ENCODE results near the gene PDE5A.
"Not testable (repeated sequence)": the region's sequence is repeated elsewhere in the genome, so short reads cannot be mapped to it uniquely, and the experiment has no call there.

The PDE5A gene

DNA sequence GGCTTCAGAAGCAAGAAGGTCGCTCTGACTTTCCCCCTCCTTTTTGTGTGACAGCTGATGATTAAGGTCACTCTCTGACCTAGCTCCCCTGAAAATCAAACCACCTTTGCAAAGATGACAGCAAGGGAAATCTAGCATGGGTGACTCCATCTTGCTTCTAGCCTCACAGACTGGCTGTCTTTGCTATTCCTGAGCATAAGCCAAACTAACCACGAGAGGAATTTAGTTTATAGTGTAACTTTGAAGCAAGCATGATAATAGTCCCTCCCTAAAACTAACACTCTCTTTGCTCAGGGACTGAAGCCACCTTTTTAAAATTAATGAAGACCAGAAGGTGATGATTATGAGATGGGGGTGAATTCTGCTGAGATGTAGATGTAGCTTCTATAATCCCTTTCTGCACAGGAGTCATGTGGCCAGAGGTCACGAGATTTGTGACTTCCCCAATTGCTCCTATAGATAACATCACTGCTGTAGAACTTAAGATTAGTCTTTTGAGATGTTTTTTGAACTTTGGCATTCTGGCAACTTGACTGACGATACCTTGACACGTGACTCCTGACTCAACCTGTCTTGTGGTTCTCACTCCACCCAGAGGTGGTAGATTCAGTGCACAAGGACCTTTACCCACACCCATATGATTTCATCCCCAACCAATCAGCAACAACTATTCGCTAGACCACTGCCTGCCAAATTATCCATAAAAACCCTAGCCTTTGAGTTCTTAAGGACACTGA is 14.9 kb upstream of the PDE5A start:
- no peak for DNase-seq

DNA sequence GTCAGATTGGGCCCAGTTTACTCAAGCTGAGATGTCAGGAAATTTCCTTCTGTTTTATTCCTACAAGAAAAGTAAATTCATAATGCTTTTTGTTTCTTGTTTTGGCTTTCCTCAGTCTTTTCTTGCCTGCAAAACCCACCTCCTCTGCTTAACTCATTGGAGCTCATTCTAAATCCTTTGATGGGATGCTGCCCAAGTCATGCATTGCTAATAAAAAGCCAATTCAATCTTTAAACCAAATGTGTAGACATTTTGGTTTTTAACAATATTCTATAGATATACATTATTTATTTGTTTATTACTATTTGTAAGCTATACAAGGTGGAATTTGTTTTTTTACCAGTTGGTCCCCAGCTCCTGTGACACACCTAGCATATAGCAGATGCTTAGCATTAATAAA is 13.2 kb upstream of the PDE5A start:
- DNase-seq = no peak

DNA sequence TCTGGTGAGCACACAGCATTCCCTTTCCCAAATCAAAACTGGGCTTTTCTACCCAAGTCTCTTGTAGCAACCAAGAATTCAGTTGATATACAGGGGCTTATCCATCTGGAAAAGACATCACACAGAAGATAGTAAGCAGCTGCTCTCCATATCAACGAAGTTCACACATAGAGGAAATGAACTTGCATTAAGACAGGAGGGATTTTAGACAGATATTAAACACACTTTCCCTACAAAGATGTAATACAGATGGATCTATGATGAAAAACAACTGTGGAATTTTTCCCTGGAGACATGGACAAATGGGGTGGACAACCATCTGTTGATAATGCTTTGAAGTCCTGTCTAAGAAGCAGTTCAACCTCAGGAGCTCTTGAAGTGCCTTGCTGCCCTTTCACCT is 9.8 kb upstream of the PDE5A start:
- DNase-seq = no peak

DNA sequence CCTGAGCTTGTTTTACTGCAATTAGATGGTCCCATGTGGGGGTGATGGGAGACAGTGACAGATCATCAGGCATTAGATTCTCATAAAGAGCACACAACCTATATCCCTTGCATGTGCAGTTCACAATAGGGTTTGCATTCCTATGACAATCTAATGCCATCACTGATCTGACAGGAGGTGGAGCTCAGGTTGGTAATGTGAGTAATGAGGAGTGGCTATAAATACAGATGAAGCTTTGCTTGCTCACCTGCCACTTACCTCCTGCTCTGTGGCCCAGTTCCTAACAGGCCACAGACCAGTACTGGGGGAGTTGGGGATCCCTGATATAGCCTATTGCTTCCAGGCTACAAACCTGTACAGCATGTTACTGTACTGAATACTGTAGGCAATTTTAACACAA is 8.2 kb upstream of the PDE5A start:
- not testable (repeated sequence) for DNase-seq

DNA sequence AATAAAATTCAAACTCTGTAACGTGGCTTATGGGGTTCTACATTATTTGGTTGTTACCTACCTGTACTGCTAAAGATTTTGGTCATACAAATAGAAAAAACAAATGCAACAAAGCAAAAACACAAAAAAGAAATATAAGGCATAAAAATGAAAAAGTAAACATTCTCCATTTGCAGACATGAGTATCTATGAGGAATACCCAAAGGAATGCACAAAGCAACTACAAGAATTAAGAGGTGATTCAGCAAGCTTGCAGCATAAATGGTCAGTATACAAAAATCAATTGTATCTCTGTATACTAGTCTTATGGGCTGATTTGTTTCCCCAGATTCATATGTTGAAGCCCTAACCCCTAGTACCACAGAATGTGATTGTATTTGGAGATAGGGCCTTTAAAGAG is 3.6 kb upstream of the PDE5A start:
- DNase-seq = no peak

DNA sequence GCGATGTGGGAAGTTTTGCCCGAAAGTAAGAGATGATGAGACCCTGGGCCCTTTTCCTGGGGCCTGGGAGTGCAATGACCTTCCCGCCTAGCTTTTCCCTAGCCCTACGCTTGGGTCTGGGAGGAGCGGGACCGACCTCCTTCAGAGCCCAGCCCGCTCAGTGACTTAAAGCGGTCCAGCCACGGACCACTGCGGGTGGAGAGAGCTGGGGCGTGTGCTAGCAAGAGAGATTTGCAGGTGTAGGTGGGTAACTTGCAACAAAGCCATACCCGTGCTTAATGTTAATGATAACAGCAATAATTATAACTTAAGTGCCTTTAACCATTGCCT is 503 bp upstream of the PDE5A start:
- DNase-seq = peak in 1 of 2 experiments; percentile 42

DNA sequence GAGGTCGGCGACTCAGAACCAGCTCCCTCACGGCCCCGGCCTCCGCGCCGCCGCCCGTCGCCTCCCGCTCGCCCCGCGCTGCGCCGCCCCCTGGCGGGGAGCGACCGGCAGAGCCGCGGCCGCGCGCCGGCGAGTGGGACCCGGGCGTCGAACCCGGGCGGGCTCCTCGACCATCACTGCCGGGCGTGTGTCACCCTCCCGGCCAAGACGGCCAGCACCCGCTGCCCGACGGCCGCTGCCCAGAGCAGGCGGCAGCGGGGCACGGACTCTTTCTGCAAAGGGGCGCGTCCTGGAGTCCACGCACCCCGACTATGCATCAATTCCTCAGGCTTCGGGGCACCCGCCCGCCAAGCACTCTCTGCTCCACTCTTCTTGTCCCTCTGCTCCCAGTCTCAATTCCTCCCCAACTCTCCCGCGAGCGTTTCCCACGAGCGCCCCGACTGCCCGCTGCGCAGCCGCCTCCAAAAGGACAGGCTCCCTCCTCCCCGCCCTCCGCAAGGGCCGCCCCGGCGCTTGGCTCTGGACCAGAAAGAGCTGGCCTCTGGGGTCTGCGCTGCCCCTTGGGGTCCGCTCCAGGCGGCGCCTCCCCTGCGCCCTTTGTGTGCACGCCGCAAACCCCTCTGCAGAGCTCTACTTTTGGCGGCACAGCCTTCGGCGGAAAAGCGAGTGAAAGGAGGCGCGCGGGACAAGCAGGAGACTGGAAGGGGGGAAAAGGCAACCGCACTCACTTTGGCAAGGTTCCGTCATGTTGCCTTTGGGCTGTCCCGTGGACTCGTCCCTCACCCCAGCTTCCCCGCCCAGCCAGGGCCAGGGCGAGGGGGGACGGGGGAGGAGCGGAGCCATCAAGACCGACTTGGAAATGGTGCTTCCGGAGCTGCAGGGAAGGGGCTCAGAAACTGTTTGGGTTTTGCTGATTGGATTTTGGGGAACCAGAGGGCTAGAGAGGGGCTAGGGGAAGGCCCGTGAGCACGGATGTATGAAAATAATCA is 1.0 kb downstream of the PDE5A start:
- DNase-seq = peak; percentile 5 to 49

DNA sequence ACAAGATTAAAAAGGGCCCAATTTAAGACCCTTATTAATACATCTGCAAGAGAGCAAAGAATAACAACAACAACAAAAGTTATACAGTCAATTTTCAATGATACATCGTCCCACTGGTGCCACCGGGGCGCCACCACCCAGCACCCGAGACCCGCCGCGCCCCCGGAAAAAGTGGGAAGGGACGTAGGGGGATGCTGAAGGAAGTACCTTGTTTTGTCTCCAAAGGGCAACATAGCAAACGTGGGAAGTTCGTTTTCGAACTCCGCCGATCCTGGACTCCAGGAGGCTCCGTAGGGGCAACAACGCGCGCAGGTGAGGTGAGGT is 1.7 kb downstream of the PDE5A start:
- DNase-seq = no peak

DNA sequence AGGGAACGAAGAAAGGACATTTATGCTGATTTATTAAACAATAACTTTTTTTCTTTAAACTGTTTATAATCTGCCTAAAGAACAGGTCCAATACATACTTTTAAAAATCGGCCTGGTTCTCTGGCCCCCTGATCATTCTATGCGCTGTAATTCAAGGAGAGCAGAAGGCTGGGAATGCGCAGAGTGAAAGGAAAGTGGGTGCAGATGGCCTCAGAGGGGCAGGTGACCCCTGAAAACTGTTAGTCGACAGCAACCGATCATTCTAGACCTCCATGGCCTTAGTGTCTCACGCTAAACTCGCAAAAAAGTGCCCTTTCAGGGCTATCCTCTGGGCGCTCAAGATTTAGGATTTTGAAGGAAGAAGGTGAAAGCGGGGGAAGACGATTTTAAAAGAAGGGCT is 2.2 kb downstream of the PDE5A start:
- no peak for DNase-seq

DNA sequence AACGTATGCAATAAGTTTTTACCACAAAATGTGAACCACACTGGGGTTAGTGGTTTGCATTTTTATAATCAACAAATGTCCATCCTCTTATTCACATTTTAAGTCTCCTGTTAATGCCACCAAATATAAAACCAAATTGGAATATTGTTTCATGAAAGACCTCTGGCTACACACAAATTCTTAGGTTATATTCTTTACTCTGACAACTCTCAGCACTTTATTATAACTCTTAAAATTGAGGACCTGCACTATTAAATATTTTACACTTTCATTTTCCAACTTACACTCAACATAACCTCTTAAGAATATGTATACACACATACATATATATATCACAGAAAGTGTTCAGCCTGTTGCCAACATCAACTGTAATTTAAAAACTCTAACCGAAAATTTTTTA is 2.8 kb downstream of the PDE5A start:
- no peak for DNase-seq

DNA sequence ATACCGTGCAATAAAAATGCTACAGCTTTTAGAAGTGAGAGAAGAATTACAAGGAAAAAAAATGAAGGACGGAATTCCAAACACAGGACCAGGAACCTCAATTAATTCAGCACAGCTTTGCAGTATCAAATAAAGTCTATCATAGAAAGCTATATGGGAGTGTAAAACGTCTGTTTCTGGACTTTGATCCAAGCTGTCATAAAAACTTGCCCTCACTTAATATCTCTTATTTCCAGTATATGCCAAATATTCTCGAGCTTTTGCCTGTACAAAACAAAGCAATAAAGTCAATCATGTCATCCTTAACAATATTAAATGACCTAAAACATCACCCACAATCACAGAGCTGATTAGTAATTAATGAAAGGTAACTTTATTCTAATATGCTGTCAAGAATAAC is 4.2 kb downstream of the PDE5A start:
- no peak for DNase-seq

DNA sequence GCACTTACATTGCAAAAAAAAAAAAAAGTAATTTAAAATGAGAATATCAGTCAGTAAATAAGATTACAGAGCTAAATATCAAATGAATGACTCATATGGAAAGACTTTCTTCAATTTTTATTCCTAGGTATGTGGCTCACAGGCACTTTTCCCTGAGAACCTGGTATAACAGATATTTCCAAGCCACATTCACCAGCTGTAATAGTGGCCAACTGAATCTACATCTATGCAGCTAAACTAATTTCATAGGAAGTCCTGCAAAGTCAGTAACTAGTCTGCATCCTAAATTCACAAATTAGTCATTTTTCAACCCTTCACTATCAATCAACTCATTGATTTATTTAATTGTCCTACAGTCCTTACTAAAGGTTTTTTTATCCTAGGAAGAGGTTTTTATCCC is 5.6 kb downstream of the PDE5A start:
- DNase-seq = no peak

DNA sequence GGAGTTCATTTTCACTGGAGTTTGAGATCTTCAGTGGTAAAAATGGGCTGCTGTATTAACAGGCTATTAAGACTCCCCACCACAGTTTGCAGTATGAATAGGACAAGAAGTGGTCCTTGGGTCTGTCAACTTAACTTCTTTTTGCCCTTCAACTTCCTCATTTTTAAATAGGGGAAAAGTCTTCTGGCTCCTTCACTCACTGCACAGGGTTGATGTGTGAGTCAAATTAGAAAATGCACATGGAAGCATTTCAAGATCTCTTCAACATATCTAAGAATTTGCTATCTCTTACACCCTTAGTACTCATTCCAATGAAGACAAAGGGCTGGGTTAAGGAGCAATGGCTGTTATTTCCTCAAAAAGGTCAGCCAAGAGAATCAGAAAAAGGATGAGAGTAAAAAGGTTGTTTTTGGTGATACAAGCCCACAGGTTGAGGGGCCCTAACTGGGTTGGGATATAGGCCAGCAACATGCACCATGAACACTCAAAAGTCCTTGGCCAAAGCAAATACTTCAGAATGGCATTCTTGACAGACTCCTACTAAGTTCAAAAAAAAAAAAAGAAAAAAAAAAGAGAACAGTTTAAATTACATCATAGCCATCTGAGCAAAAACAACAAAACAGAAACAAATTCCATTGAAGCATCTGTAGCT is 13.4 kb downstream of the PDE5A start:
- no peak for DNase-seq

DNA sequence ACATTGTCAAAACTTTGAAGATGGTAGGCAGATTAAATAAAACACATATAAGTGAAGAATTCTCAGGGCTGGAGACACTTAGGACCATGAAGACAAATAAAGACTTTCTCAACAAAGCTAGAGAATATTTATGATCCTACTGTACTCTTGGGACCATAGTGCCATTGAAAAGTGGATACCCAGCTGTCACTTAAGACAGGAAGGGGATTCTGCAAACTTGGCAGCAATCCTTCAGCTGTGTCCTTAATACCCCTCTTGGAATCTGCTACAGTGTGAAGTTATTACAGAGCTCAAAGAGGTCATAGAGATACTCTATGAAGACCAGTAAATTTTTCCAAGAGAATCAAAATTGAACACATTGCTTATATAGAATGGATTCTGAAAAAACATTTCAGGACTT is 24.3 kb downstream of the PDE5A start:
- DNase-seq = no peak

DNA sequence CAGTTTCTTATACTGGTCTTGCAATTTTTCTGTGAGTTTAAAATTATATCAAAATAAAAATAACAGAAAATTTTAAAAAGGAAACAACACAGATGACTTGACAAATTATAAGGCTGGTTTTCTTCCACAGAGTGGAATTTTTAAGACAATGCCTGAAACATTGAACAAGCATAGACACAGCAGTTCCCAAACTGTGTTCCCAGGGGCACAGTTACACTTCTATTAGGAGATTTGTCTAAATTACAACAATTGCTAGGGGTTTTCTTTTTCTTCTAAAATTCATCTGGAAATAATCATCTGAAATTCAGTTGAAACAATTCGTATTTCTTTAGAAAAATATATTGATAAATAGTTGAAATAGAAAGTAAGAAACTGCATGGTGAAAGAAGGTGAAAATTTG is 26.2 kb downstream of the PDE5A start:
- DNase-seq = no peak

DNA sequence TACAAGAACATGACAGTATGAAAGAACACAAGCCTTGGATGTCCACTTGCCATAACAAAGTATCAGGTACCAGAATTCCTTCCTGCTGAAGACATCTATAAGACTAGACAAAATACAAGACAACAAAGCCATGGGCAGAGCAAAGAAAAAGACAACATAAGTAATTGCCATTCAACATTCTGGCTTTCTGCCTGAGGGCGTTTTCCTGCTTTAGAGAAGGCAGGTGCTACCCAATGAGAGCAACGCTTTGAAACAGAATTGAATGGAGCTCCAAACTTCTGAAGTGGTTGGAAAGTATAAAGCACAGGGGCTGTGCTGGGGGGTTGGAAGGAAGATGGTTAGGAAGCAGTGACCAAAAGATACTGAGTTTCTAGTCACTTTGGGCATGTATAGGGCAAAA is 30.1 kb downstream of the PDE5A start:
- DNase-seq = no peak

DNA sequence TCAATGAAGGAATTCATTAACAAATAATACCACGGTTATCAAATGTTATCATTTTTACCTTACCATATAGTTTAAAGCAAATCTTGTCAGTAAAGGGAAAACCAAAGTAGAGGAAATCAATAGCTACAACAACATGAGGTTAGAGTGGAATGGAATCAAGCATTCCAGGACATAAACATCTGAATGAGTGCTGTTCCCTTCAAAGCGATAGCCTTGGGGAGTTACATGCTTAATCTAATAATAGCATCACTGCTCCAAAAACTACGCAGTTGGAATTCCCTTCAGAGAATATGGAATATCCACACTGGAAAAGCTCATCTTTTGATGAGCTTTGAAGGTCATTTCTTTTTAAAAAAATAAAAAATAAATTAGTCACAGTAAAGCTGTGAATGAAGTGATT is 31.2 kb downstream of the PDE5A start:
- no peak for DNase-seq

DNA sequence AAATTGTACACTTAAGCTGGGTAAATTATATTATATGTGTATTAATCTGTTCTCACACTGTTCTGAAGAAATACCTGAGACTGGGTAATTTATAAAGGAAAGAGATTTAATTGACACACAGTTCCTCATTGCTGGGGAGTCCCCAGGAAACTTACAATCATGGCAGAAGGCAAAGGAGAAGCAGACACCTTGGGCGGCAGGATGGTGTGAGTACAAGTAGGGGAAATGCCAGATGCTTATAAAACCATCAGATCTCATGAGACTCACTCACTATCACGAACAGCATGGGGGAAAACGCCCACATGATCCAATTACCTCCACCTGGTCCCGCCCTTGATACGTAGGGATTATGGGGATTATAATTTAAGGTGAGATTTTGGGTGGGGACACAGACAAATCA is 34.9 kb downstream of the PDE5A start:
- DNase-seq = no peak

DNA sequence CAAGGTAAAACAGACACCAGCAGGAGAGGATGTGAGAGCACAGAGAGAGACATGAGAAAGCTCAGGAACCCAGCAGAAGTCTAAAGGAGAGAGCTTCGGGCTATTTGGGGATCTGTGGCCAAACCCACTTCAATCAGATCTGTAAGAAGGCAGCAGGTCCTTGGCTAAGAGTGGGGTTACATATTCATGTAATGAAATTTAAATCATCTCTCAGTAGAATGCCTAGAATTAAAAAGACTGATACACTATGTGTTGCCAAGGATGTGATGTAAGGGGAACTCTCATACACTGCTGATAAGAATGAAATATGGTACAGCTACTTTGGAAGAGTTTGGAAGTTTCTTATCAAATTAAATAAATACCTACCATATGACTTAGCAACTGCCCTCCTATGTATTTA is 35.8 kb downstream of the PDE5A start:
- no peak for DNase-seq

DNA sequence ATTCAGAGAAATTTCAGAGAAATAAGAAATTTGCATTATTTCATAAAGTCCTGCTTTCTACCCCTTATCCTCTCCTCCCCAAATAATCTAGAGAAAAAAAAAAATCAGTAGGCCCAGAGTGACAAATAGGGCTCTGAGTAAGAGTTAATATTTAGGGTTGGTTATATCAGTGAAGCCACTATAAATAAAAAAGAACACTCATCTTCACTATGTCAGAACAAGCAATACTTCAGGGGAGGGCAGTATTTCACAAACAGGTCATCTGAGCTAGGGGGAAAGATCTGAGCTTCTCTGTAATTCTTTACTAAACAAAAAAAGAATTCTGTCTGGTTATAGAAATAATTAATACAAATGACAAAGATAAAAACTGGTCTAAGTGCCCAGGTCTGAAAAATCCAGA is 39.4 kb downstream of the PDE5A start:
- DNase-seq = no peak

DNA sequence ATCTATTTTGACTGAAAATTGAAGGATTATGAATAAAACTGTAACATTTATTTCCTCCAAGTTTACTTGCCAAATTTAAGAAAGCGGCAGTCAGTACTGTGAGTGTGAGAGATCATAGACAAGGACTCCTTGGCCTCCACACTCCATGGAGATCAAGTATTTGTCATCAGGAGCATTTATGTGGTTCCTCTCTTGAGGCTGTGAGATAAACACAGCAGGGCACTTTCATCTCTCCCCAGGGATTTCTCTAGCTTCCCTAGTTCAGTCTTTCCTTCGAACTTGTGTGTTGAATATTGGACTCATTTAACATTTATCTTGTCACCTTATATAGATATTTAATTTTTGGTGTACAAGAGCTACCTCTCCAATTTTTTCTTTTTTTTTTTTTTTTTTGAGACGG is 40.8 kb downstream of the PDE5A start:
- DNase-seq = no peak

DNA sequence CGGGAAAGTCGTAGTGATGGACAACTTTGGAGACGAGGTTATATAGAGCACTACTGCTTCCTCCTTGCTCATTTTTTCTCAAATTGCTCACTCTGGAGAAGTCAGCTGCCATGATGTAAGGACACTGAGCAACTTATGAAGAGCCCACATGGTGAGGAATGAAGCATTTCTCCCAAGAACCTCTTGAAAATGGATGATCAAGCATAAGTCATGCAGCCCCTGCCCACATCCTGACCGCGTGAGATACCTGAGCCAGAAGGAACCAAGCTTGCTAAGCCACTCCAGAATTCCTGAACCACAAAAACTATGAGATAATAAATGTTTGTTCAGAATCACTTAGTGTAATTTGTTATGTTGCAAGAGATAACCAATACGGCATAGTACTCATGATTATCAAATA is 42.8 kb downstream of the PDE5A start:
- no peak for DNase-seq

DNA sequence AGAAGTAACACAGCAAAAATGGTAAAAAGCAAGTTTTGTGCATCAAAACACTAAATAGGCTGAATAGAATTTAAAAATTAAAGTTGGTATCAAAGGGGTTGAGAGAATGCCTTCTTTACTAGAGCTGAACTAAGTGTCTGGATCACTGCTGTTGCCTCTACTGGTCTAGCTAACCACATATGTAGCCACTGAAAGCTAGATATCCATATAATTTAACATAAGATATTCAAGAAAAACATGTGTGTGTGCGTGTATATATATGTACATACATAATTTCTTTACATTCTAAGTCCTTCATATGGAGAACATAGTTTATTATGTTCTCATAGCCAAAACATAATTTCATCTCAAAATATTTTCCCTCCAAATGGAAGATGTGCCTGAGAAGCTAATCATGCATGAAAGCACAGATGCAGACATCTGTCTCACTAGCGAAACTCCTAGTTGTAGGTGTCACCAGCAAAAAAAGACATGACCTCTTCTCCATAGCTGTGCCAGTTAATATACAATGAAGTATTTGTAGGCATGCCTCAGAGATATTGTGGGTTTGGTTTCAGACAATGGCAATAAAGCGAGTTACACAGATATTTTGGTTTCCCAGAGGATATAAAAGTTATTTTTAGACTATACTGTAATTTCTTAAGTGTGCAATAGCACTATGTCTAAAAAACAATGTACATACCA is 47.3 kb downstream of the PDE5A start:
- DNase-seq = no peak

DNA sequence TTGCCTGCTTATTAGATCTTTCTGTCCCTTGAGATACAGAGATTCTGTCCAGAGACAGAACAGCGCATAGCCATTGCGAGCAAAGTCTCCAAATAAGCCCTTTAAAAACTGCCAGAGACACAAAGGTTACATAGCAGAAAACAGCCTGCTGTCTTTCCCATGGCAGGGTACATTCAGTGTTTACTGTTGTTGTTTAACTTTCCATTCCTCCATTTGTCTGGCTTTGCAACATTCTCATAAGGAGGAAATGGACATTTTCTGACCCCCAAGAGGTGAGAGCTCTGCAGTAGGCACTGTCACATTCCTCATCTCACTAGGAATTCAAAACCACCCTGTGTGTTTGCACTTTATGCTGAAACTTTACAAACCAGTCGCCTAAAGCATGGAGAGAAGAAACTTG is 48.3 kb downstream of the PDE5A start:
- DNase-seq = no peak

Data from NCI-H2081 (cell line).